ENCODE data around the gene VTA1. TPM values are rescaled to one million over a fixed set of nuclear protein-coding genes. Genes with fewer than 3 reads are reported as not detected.

VTA1 gene
- polyA plus RNA-seq, 1 donor from 2014 or later = 126 TPM

DNA sequence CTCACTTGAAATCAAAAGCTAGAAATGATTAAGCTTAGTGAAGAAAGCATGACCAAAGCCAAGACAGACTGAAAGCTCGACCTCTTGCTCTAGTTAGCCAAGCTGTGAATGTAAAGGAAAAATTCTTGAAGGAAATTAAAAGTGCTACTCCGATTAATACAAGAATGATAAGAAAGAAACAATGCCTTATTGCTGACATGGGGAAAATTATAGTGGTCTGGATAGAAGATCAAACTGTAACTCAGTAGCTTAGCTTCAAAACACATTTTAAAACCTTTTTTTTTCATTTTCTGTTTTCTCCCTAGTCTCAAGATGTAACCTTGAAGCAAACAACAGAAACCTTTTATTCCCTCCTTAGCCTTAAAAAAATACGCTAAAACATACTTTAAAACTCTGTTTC is 25.7 kb upstream of the VTA1 start:
- Histone ChIP-seq H2AFZ (ENCODE audit: low read depth, low read length) (no peak overlapping the region), H3K36me3 (ENCODE audit: insufficient read depth, low read length) (no peaks in the 10 kb centered on the region), H4K20me1 (ENCODE audit: insufficient read depth) (no peaks in the 10 kb centered on the region), H3K27me3 (ENCODE audit: insufficient read depth, low read depth, low read length) (no peaks in the 10 kb centered on the region), H3K4me2 (ENCODE audit: low read length) (no peak overlapping the region), H3K79me2 (replicated peaks; ENCODE audit: insufficient read depth, low read length) (no peaks in the 10 kb centered on the region), H3F3A (ENCODE audit: insufficient read depth, low read length, poor library complexity, severe bottlenecking) (no peaks in the 10 kb centered on the region), H3K4me3 (ENCODE audit: low read length) (no peak overlapping the region), H3K27ac (ENCODE audit: low read length) (no peak overlapping the region), H3K9me2 (ENCODE audit: insufficient read depth, low read length) (no peaks in the 10 kb centered on the region), H3K9ac (ENCODE audit: low read length) (no peak overlapping the region), H3K9me3 (ENCODE audit: low read length) (no peaks in the 10 kb centered on the region)
- TF ChIP-seq, protein P1, sequence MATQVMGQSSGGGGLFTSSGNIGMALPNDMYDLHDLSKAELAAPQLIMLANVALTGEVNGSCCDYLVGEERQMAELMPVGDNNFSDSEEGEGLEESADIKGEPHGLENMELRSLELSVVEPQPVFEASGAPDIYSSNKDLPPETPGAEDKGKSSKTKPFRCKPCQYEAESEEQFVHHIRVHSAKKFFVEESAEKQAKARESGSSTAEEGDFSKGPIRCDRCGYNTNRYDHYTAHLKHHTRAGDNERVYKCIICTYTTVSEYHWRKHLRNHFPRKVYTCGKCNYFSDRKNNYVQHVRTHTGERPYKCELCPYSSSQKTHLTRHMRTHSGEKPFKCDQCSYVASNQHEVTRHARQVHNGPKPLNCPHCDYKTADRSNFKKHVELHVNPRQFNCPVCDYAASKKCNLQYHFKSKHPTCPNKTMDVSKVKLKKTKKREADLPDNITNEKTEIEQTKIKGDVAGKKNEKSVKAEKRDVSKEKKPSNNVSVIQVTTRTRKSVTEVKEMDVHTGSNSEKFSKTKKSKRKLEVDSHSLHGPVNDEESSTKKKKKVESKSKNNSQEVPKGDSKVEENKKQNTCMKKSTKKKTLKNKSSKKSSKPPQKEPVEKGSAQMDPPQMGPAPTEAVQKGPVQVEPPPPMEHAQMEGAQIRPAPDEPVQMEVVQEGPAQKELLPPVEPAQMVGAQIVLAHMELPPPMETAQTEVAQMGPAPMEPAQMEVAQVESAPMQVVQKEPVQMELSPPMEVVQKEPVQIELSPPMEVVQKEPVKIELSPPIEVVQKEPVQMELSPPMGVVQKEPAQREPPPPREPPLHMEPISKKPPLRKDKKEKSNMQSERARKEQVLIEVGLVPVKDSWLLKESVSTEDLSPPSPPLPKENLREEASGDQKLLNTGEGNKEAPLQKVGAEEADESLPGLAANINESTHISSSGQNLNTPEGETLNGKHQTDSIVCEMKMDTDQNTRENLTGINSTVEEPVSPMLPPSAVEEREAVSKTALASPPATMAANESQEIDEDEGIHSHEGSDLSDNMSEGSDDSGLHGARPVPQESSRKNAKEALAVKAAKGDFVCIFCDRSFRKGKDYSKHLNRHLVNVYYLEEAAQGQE (IDR thresholded peaks at IDR 0.05; ENCODE audit: borderline replicate concordance) = no peak
- TF ChIP-seq TAF1 (IDR thresholded peaks at IDR 0.05; ENCODE audit: low read depth) = no peak
- no peak for TF ChIP-seq RAD21 (conservative IDR thresholded peaks at IDR 0.05)
- no peak for TF ChIP-seq EZH2 (IDR thresholded peaks at IDR 0.05; ENCODE audit: borderline replicate concordance, insufficient read depth, low read length, poor library complexity, severe bottlenecking)
- TF ChIP-seq SMC3 (conservative IDR thresholded peaks at IDR 0.05; ENCODE audit: poor library complexity) = no peak
- no peak for TF ChIP-seq MXI1 (conservative IDR thresholded peaks at IDR 0.05; ENCODE audit: poor library complexity, severe bottlenecking)
- no peak for TF ChIP-seq POLR2AphosphoS5 (IDR thresholded peaks at IDR 0.05)
- TF ChIP-seq EP300 (conservative IDR thresholded peaks at IDR 0.05; ENCODE audit: poor library complexity, severe bottlenecking) = no peak
- TF ChIP-seq, protein P2, sequence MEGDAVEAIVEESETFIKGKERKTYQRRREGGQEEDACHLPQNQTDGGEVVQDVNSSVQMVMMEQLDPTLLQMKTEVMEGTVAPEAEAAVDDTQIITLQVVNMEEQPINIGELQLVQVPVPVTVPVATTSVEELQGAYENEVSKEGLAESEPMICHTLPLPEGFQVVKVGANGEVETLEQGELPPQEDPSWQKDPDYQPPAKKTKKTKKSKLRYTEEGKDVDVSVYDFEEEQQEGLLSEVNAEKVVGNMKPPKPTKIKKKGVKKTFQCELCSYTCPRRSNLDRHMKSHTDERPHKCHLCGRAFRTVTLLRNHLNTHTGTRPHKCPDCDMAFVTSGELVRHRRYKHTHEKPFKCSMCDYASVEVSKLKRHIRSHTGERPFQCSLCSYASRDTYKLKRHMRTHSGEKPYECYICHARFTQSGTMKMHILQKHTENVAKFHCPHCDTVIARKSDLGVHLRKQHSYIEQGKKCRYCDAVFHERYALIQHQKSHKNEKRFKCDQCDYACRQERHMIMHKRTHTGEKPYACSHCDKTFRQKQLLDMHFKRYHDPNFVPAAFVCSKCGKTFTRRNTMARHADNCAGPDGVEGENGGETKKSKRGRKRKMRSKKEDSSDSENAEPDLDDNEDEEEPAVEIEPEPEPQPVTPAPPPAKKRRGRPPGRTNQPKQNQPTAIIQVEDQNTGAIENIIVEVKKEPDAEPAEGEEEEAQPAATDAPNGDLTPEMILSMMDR (IDR thresholded peaks at IDR 0.05; ENCODE audit: poor library complexity, severe bottlenecking) = no peak

DNA sequence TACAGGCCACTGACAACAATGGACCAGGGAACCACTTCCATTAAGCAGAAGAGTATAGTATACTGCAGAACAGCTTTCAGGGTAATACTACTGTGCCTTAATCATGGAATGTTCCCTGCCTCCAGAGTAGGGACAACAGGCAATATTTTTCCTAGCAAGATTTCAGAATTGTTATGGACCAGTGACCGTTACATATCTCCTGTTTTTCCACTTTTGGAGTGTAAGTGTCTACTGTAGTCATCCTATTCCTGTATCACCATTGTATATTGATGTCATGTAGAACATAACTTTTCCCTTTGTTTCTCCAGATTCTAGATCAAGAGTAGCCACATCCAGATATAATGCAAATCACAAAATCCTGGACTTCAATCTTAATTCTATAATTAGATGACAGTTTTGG is 16.2 kb upstream of the VTA1 start:
- TF ChIP-seq POLR2AphosphoS5 (IDR thresholded peaks at IDR 0.05) = no peak
- no peak for TF ChIP-seq RAD21 (conservative IDR thresholded peaks at IDR 0.05)
- Histone ChIP-seq H2AFZ (ENCODE audit: low read depth, low read length) (no peak overlapping the region), H3K9me2 (ENCODE audit: insufficient read depth, low read length) (no peaks in the 10 kb centered on the region), H3F3A (ENCODE audit: insufficient read depth, low read length, poor library complexity, severe bottlenecking) (no peaks in the 10 kb centered on the region), H3K27ac (ENCODE audit: low read length) (no peak overlapping the region), H3K9ac (ENCODE audit: low read length) (no peak overlapping the region), H3K4me3 (ENCODE audit: low read length) (no peak overlapping the region), H3K4me2 (ENCODE audit: low read length) (no peak overlapping the region), H4K20me1 (ENCODE audit: insufficient read depth) (no peaks in the 10 kb centered on the region), H3K27me3 (ENCODE audit: insufficient read depth, low read depth, low read length) (no peaks in the 10 kb centered on the region), H3K79me2 (replicated peaks; ENCODE audit: insufficient read depth, low read length) (no peaks in the 10 kb centered on the region), H3K36me3 (ENCODE audit: insufficient read depth, low read length) (no peaks in the 10 kb centered on the region), H3K9me3 (ENCODE audit: low read length) (no peaks in the 10 kb centered on the region)

DNA sequence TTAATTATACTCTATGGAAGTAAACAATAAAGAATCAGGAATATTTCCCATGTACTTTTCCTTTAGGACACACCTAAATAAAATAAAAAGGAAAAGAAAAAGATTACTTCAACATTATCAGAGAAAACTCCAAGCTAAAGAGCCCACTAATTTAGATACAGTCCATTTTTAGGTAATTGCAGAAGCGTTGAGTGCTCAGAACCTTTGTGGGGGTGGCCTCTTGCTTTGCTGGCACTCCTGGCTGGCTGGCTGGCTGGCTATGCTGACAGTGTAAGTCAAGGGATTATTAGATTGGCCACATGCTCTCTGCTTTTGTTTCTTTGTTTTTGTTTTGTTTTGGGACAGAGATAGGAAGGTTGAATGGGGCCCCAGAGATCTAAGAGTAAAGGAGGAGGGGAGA is 14.4 kb upstream of the VTA1 start, which contains the start of gene GJE1:
GJE1 (plus strand) TSS at position 301 of the 400 bp plus-strand sequence. CDS start 234 bp downstream, outside the sequence.
- no peaks in the 10 kb centered on the region for H3K9me3 ChIP-seq (ENCODE audit: low read length)
- no peaks in the 10 kb centered on the region for H3F3A ChIP-seq (ENCODE audit: insufficient read depth, low read length, poor library complexity, severe bottlenecking)
- H3K9ac ChIP-seq (ENCODE audit: low read length) = no peak within 1 kb of the TSS
- H3K9me2 ChIP-seq (ENCODE audit: insufficient read depth, low read length) = no peaks in the 10 kb centered on the region
- no peaks in the 10 kb centered on the region for H3K27me3 ChIP-seq (ENCODE audit: insufficient read depth, low read depth, low read length)
- H4K20me1 ChIP-seq (ENCODE audit: insufficient read depth) = no peaks in the 10 kb centered on the region
- H3K36me3 ChIP-seq (ENCODE audit: insufficient read depth, low read length) = no peaks in the 10 kb centered on the region
- TF ChIP-seq EZH2 (IDR thresholded peaks at IDR 0.05; ENCODE audit: borderline replicate concordance, insufficient read depth, low read length, poor library complexity, severe bottlenecking) (no peak), POLR2AphosphoS5 (IDR thresholded peaks at IDR 0.05) (no peak), SMC3 (conservative IDR thresholded peaks at IDR 0.05; ENCODE audit: poor library complexity) (no peak), TAF1 (IDR thresholded peaks at IDR 0.05; ENCODE audit: low read depth) (no peak), MXI1 (conservative IDR thresholded peaks at IDR 0.05; ENCODE audit: poor library complexity, severe bottlenecking) (no peak), RAD21 (conservative IDR thresholded peaks at IDR 0.05) (no peak), EP300 (conservative IDR thresholded peaks at IDR 0.05; ENCODE audit: poor library complexity, severe bottlenecking) (no peak)
- TF ChIP-seq, protein P1 (IDR thresholded peaks at IDR 0.05; ENCODE audit: borderline replicate concordance) = no peak
- TF ChIP-seq, protein P2 (IDR thresholded peaks at IDR 0.05; ENCODE audit: poor library complexity, severe bottlenecking) = no peak
- no peak within 1 kb of the TSS for H3K4me2 ChIP-seq (ENCODE audit: low read length)
- no peak within 1 kb of the TSS for H2AFZ ChIP-seq (ENCODE audit: low read depth, low read length)
- no peak within 1 kb of the TSS for H3K4me3 ChIP-seq (ENCODE audit: low read length)
- no peak within 1 kb of the TSS for H3K27ac ChIP-seq (ENCODE audit: low read length)
- H3K79me2 ChIP-seq (replicated peaks; ENCODE audit: insufficient read depth, low read length) = no peaks in the 10 kb centered on the region
